Jurkat, Clone E6-1 (cell line): ENCODE results near the gene SEMA5A.

Experiments used
- DNase-seq: peaks from one replicate; pipeline ENCODE4 v3.0.0-alpha.2; 2011; ENCODE audit warnings: low read depth, low spot score
- H3K4me3 ChIP-seq: 2 replicates; pipeline ENCODE4 v1.5.1; 2011; ENCODE audit warnings: mild to moderate bottlenecking, low read length, control low read depth, moderate library complexity

The SEMA5A gene

GRCh38 chr5:9173281-9174048 is 372.4 kb downstream of the SEMA5A start:
- no peak overlapping the region for H3K4me3 ChIP-seq
- no peak for DNase-seq

DNA sequence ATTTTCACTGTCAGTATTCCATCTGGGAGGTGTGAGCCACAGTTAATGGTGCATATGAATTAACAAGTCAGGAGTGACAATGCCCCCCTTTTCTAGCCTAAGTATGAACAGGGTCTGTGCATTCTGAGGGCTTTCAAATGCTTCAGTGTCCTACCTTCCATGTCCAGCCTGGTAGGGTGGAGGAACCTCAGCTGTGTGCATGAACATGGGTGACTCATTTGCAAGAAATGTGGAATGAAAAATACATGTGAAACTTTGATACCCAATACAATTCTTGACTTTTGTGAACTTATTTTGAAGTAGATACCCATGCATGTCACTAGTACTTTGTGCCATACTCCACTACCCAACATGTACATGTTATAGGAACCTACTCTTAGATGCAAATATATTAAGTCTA is 375.8 kb downstream of the SEMA5A start:
- no peak overlapping the region for H3K4me3 ChIP-seq
- no peak for DNase-seq

DNA sequence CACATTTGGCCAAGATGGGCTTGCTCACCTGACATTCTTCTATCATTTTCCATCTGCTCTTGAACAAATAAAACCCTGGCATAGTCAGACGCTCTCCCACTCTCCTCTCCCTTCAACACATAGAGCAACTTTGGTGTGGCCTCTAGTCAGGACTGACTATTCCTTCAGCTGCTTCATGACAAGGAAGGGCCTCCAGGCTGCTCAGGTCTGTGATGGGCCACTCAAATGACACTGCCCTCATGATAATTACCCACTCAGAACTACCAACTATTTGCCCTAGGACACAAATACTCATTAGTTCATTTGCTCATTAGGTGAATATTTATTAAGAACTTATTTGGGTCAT is 376.3 kb downstream of the SEMA5A start:
- no peak overlapping the region for H3K4me3 ChIP-seq
- no peak for DNase-seq

- no peak overlapping the region for H3K4me3 ChIP-seq
- peak; percentile 18 for DNase-seq
Measured at GRCh38 chr5:9168791-9169556, 376.9 kb downstream of the SEMA5A start.

- no peak for DNase-seq
- no peak overlapping the region for H3K4me3 ChIP-seq
Measured at GRCh38 chr5:9166202-9167112, 379.4 kb downstream of the SEMA5A start.

DNA sequence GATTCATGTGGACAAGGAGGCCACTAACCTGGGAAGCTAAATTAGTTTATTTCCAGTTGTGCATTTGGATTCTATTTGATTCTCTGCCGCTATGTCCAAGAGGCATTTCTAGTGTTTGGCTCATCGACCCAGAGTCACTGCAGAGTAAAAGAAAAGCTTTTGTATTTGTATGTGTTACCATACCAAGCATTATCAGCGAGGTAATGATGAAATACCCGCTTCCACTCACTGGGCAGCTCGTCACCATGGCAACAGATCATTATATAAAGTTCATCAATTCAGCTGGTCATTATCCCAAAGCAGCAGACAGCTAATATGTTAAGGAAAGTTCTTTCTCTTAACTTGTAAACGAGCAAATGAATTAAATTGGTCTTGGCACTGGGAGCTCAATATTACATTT is 380.3 kb downstream of the SEMA5A start:
- H3K4me3 ChIP-seq, result no peak overlapping the region
- no peak for DNase-seq

DNA sequence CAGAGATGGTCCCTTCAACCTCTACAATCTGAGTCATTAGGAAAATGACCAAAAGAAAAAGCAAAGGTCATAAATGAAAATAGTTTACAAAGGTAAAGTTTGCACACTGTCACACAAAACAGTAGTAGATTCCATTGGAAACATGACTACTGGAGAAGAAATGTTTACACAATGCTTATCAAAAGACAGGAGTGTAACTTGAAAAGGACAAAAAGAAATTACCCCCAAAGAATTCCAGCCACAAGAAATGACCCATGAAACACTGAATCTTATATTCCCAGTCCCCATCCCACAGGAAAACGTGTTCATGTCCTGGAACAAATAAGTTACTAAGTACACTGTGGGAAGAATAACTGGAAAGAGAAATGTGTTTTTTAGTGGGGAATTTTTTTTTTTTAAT is 385.1 kb downstream of the SEMA5A start:
- DNase-seq, result no peak
- no peak overlapping the region for H3K4me3 ChIP-seq

- no peak for DNase-seq
- no peak overlapping the region for H3K4me3 ChIP-seq
Measured at GRCh38 chr5:9157811-9158210, 388.1 kb downstream of the SEMA5A start.

DNA sequence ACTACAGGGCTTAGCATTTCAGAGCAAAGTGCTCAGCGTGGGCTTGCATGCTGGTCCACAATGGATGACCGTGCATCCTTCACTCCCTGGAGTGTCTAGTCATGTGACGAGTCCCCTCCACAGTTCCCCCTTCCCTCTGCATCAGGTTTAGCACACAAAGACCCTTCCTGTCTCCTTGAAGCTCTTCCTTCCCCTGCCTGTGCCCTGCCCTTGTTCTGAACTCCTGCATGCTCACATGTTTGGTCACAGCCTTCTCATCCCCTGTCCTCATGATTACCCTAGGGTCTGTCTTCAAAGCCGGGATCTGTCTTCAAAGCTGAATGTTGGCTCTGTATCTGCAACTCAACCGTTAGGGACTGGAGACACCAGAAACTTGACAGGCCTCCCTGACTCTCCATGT is 388.9 kb downstream of the SEMA5A start:
- DNase-seq, result no peak

DNA sequence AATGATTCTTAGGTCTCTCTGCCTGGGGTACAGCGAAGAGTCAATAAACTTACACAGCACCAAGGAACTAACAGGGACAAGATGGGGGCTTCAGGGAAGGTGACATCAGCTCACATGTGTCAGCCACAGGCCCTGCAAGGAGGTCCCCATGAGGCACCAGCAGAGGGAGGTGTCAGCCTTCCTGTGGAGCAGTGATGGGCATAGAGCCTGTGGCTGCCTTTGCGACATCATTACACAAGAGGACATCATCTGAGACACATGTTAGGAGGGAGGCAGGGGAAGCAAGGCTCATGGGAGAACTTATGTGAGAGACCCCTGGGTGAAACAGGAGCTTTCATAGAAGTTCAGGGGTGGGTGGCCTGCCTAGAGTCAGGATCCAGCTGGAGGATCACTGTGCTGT is 389.6 kb downstream of the SEMA5A start:
- DNase-seq, result peak; percentile 30
- no peak overlapping the region for H3K4me3 ChIP-seq

More for the DNA sequence above, 388.9 kb downstream of the SEMA5A start:
- no peak overlapping the region for H3K4me3 ChIP-seq

GRCh38 chr5:9151684-9152427 is 394.0 kb downstream of the SEMA5A start:
- DNase-seq, result no peak
- no peak overlapping the region for H3K4me3 ChIP-seq

GRCh38 chr5:9149988-9150387 is 395.9 kb downstream of the SEMA5A start:
- no peak overlapping the region for H3K4me3 ChIP-seq
- no peak for DNase-seq

DNA sequence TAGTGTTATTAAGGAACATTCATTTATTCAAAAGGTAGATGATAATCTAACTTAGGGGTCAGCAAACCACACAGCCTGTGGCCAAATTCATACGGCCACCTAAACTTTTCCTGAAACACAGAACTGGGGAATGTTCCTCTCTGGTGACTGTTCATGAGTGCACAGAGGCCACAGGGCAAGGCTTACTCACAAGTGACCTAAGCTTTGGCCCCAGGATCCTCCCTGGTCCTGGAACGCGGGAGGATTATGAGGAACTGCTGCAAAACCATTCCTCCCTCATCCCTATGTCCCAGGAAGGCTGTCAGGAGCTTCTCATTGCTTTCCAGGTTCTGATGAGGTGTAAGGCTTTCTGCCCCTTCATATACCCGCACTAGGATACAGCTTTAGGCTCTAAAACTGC is 397.6 kb downstream of the SEMA5A start:
- H3K4me3 ChIP-seq, result no peak overlapping the region
- no peak for DNase-seq

DNA sequence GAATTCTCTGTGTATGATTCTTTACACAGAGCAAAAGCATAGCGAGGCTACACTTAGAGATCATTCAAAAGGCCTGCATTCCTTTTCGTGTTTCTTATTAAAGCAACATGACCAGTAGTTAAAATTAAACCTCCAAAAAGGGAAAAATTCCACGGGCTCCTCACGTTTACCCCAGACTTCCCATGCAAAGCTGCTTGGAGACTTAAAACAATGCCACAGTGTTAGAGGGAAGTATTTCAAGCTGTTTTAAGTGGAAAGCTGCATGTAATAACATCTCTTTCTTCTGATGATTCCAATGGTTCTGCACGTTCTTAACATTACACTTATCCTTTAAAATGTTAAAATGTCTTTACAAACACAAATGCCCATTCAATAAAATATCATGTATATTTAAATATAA is 405.2 kb downstream of the SEMA5A start:
- no peak overlapping the region for H3K4me3 ChIP-seq
- DNase-seq, result no peak

DNA sequence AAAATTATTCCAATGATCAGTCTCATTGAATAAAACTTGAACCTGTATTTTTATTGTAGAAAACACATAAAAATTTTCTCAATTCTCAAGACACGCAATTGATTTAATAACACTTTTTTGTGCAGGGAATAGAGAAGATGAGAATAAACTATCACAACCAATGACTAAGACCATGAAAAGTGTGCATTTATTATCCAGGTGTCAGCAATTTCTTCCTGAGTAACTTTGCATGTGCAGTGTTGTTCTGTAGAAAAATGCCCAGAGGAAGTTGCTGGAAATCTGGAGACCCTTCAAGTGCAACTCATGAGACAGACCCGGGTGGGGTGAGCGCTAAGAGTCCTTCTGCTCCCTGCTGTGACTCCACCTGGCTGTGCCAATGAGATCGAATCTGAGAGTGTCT is 405.7 kb downstream of the SEMA5A start:
- no peak overlapping the region for H3K4me3 ChIP-seq
- no peak for DNase-seq

GRCh38 chr5:9139344-9139743 is 406.5 kb downstream of the SEMA5A start:
- no peak overlapping the region for H3K4me3 ChIP-seq
- DNase-seq, result no peak

DNA sequence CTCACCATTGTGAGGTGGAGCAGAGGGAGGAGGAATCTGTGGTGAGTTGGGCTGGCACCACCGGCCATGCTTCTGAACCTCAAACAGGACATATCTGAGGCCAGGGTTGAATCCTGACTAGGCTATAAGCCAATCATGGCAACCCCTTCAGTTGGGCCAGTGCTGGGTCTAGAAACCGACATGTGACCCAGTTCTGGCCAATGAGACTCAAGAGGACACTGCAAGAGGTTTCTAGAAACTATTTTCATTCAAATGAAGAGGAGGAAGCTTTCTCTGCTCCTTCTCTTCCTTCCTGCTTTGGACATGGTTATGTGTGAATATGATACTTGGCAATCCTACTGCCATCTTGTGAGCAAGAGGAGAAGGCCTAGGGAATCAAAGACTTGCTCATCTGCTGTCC is 417.7 kb downstream of the SEMA5A start:
- no peak for DNase-seq
- H3K4me3 ChIP-seq, result no peak overlapping the region

GRCh38 chr5:9126490-9126889 is 419.4 kb downstream of the SEMA5A start:
- no peak overlapping the region for H3K4me3 ChIP-seq
- no peak for DNase-seq

GRCh38 chr5:9125852-9126251 is 420.0 kb downstream of the SEMA5A start:
- no peak for DNase-seq
- no peak overlapping the region for H3K4me3 ChIP-seq
